Lower leg skin (tissue), 3 donors: ENCODE results near the gene ABCG2.

Experiments
- CTCF ChIP-seq, 3 donors: fragments of 450-650 bp; IDR thresholded peaks; one replicate each; pipeline ENCODE4 v1.5.1; 2016; ENCODE audit warnings: antibody characterized with exemption in 3 of 3, mild to moderate bottlenecking in 3 of 3, moderate library complexity in 2 of 3
- POLR2A ChIP-seq, 2 donors: fragments of 450-650 bp; IDR thresholded peaks; one replicate each; pipeline ENCODE4 v1.6.1; 2016 to 2017; ENCODE audit warnings: antibody characterized with exemption in 2 of 2, mild to moderate bottlenecking in 1 of 2, moderate library complexity in 1 of 2

- TF ChIP-seq CTCF (IDR thresholded peaks at IDR 0.05) (no peak), POLR2A (IDR thresholded peaks at IDR 0.05) (no peak)
These were observed 56.4 kb downstream of the ABCG2 start for GRCh38 chr4:88102026-88102425.
